ENCODE results near the gene ACVR2A.

Gene ACVR2A

GRCh38 chr2:147824620-147825019 lies 20.2 kb upstream of the ACVR2A start:
- no peak for DNase-seq (ENCODE audit: low read depth)
- no peak overlapping the region for H3K4me3 ChIP-seq (ENCODE audit: low read length)
- no peak for TF ChIP-seq CTCF (IDR thresholded peaks at IDR 0.05; ENCODE audit: insufficient read depth, low read depth, low read length, missing control alignments)

- no peak for DNase-seq (ENCODE audit: low read depth)
- TF ChIP-seq CTCF (IDR thresholded peaks at IDR 0.05; ENCODE audit: insufficient read depth, low read depth, low read length, missing control alignments) = no peak
- no peak overlapping the region for H3K4me3 ChIP-seq (ENCODE audit: low read length)
Measured at GRCh38 chr2:147826278-147827087, 18.3 kb upstream of the ACVR2A start.

DNA sequence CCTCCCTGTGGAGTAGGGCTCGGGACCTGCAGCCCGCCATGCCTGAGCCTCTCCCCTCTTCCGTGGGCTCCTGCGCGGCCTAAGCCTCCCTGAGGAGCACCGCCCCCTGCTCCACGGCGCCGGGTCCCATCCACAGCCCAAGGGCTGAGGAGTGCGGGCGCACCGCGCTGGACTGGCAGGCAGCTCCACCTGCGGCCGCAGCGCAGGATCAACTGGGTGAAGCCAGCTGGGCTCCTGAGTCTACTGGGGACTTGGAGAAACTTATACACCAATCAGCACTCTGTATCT lies 17.8 kb upstream of the ACVR2A start:
- no peak for DNase-seq (ENCODE audit: low read depth)
- TF ChIP-seq CTCF (IDR thresholded peaks at IDR 0.05; ENCODE audit: insufficient read depth, low read depth, low read length, missing control alignments) = no peak
- no peak overlapping the region for H3K4me3 ChIP-seq (ENCODE audit: low read length)

DNA sequence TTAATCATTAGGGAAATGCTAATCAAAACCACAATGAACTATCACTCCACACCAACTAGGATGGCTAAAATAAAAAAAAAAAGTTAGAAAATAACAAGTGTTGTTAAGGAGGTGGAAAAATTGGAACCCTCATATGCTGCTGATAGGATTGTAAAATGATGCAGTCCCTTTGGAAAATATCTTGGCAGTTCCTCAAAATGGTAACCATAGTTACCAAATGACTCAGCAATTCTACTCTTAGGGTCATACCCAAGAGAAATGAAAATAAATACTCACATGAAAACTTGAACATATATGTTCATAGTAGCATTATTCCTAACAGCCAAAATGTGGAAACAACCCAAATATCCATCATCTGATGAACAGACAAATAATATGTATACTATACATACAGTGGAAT lies 15.7 kb upstream of the ACVR2A start:
- peak; percentile 50 for DNase-seq (ENCODE audit: low read depth)
- no peak overlapping the region for H3K4me3 ChIP-seq (ENCODE audit: low read length)
- no peak for TF ChIP-seq CTCF (IDR thresholded peaks at IDR 0.05; ENCODE audit: insufficient read depth, low read depth, low read length, missing control alignments)

DNA sequence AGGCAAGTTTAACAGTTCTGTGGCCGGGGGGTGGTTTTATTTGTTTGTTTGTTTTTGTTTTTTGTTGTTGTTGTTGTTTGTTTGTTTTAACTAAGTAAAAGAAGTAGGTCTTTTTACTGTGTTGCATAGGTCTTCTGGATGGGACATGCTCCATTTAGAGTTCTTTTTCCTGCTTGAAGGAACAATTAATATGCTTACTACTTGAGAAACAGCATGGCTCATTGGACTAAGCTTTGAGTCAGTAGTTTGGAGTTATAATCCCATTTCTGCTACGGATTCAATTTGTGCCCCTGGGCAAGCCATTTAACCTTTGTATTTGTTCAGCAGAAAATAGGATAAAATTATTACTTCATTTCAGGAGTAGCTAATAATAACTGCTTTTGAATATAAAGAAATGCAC lies 8.7 kb upstream of the ACVR2A start:
- no peak overlapping the region for H3K4me3 ChIP-seq (ENCODE audit: low read length)
- DNase-seq (ENCODE audit: low read depth) = no peak
- TF ChIP-seq CTCF (IDR thresholded peaks at IDR 0.05; ENCODE audit: insufficient read depth, low read depth, low read length, missing control alignments) = no peak

GRCh38 chr2:147843391-147843863 lies 1.4 kb upstream of the ACVR2A start:
- TF ChIP-seq CTCF (IDR thresholded peaks at IDR 0.05; ENCODE audit: insufficient read depth, low read depth, low read length, missing control alignments) = no peak
- DNase-seq (ENCODE audit: low read depth) = no peak
- H3K4me3 ChIP-seq (ENCODE audit: low read length) = peak overlapping the region; percentile 74

All from epithelial cell of esophagus (primary cell).